ENCODE measurements around the gene ZGLP1.

Gene ZGLP1

GRCh38 chr19:10325732-10326131, 16.1 kb upstream of the ZGLP1 start:
- no peak for DNase-seq

DNA sequence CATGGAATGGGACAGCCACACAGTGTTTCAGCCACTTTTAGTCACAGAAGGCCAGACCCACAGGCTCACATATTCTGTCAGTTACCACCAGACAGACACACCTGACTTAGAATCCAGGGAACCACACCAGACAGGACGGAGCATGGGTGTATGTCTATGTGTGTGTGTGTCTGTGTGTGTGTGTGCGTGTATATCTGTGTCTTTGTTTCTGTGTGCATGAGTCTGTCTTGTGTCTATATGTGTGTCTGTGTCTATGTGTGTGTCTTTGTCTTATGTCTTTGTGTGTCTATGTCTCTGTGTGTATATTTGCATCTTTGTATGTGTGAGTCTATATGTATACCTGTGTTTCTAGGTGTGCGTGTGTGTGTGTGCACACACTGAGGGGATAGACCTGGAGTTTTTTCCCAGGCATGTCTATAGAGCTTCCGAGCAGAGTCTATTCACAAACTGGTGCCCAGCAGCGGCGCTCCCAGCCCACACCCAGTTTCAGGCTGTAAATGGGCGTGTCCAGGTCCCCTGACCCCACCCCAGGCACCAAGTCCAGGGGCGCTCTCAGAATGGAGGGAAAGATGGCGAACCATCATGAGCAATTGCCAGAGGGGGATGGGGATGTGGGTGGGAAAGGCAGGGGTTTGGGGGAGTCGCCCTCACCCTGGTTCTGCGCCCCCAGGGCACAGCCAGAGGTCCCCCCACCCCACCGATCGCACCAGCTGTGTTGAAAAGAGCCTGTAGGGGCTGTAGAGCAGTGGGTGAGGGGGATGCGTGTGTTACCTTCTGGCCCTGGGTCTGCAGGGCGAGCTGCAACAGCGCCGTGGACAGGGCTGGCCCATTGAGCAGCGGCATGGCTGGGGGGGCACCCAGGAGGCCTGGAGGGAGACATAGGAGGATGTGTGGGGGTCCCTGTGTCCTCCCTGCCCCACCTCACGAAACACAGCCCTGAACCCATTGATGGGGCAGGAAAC, 12.5 kb upstream of the ZGLP1 start:
- no peak for DNase-seq

DNA sequence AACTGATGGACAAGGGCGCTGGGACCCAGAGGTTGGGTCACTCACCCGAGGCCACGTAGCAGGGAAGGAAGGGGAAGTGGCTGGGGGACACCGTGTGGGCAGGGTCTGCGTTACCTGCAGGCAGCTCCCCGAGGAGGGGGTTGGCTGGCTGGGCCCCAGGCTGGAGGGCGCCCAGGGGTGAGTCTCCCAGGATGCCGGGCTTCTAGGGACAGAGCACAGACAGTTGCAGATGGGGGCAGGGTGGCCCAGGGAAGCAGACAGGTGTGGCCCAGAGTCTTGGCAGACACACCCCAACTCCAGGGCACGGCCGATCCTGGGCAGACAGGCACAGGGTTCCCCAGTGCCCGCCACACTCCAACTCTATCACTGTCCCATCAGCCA, 11.8 kb upstream of the ZGLP1 start:
- DNase-seq = no peak

GRCh38 chr19:10320602-10321416, 11.2 kb upstream of the ZGLP1 start:
- no peak for DNase-seq

- no peak for DNase-seq
Observed at GRCh38 chr19:10318807-10319682, 9.4 kb upstream of the ZGLP1 start.

DNA sequence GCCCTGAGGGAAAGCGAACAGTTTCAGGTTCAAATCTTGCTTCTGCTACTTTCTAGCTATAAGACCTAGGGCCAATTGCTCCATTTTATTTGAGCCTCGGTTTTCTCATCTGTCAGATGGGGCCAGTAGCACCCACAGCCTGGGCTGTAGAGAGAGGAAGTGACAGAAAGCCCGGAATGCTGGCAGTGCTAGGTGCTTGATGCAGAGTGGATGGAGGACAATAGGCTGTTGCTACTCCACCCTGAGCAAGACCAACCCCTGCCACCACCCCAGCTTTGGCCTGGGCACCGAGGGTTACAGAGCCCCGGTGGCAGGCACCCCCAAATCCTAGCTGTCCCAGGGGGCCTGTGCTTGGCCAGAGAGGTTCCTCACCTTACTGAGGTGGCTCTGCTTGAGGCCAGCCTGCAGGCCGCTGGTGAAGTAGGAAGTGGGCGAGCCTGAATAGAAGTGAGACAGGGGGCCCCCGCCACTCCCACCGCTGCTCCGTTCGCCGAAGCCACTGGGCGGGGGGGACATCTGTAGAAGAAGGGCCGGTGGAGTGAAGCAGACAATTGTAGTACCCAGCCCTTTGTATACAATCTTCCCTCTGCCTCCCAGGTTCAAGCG, 8.3 kb upstream of the ZGLP1 start:
- DNase-seq = no peak

- no peak for DNase-seq
Observed at GRCh38 chr19:10317045-10317856, 7.6 kb upstream of the ZGLP1 start.

DNA sequence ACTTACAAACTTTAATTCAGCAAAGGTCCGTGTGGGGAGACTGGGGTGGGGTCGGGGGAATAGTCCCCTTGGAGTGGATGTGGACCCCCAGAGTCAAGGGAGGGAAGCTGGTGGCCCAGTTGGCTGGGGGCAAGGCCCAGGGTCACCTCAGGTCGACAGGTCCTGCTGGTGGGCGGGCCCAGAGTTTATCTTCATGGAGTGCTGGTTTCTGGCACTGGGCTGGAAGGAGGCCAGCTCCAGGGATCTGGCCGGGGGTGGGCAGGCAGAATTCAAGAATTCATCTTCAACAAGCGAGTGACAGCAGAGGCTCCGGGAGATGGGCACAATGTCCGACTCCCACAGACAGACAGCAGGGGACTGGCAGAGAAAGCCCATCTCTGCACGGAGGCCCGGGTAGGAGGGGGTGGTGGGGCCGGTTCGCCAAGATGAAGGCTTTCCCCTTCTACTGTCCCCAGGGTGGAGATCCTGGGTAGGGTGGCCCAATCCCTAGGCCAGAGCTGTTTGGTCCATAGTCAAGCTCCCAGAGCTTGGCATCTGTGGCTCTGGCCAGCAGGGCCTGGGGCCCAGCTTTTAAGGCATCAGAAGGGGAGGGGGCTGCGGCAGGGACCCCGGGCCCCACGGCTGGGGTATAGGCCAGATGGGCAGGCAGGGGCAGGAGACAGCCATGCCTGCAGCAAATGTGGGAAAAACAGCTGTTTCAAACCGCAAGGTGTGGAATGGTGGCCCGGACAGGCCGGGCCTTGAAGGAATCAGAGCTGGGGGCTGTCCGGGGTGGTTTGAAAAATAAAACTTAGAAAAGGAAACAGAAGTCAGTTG, 6.8 kb upstream of the ZGLP1 start:
- DNase-seq = no peak

DNA sequence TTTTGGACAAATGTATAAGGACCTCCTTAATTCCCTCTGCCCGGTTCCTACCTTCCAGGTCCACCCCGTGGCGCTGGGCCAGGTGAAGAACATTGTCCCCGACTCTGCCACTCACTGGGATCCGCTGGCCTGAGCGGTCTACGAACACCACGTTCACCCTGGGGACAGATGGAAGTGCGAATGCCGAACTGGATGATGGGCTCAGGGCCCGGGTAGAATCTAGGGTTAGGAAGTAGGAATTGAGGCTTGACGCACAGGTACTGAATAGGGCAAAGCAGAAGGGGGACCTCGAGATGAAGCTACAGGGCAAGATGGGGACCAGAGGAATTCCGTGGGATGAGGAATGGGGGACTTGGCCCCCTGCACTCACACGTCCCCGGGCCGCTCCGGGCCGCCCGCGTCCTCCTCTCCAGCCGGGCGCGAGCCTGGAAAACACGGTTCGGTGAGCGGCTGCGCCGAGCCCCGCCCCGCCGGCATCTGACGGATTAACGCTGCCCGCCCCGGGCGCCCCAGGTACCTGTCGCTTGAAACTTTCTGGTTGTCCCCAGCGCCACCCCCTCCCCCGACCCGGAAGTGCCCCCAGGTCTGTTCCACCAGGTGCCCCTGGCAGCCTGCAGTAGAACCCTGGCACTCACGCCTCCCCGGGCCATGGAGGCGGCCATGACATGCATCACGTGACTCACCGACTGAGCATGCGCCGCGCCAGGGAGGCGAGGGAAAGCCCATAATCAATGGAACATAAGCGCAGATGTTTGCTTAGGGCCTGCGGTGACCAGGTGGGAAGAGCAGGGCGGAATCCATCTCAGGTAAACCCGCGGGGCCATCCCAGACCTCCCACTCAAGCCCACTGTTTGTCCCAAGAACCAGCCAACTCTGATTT, 6.0 kb upstream of the ZGLP1 start, which contains the start of gene FDX2:
FDX2 (minus strand) TSS at position 681 of the 880 bp plus-strand sequence; CDS start at position 662, 19 bp downstream.
- DNase-seq = no peak

DNA sequence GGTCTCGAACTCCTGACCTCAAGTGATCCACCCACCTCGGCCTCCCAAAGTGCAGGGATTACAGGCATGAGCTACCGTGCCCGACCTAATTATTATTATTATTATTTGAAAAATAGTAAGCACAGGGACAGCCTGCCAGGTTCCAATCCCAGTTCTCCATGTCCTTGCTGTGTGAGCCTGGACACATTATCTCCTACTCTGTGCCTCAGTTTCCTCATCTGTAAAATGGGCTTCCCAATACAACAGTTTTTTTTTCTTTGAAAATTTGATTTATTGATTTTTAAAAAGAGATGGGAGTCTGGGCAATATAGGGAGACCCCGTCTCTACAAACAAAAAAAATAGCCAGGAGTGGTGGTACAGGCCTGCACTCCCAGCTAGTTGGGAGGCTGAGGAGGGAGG, 3.3 kb downstream of the ZGLP1 start:
- no peak for DNase-seq

- DNase-seq = no peak
Observed at GRCh38 chr19:10305139-10305806, 4.3 kb downstream of the ZGLP1 start.

GRCh38 chr19:10299545-10300458, 9.8 kb downstream of the ZGLP1 start:
- no peak for DNase-seq

DNA sequence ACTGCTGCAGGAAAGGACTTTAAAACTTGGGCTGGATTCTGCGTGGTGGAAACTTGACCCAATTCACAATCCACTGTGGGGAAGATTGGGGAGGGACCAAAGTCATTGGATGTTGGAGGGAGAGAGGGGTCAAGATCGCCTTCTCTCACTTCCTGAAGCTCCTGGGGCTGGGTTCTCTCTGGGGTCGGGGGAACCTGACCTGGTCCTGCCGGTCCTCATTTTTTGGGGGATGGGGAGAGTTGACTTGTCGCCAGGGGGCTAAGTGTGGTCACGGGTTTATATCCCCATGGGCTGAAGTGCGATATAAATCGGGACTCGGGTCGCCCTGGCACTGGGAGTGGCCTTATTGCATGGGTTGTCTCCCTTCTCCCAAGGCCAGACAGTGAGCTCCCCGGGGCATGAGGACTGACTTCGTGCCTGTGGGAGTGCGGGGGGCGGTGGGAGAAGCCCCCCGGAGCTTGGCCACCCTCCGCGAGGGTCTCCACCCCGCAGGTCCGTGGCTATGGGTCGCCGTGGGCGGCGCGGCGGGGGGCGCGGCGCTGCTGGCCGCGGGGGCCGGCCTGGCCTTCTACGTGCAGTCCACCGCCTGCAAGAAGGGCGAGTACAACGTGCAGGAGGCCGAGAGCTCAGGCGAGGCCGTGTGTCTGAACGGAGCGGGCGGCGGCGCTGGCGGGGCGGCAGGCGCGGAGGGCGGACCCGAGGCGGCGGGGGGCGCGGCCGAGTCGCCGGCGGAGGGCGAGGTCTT, 13.6 kb downstream of the ZGLP1 start:
- DNase-seq = no peak

GRCh38 chr19:10295305-10295846, 14.2 kb downstream of the ZGLP1 start:
- no peak for DNase-seq

GRCh38 chr19:10294368-10294697, 15.3 kb downstream of the ZGLP1 start:
- DNase-seq = no peak

GRCh38 chr19:10293637-10294367, 15.8 kb downstream of the ZGLP1 start:
- DNase-seq = no peak
